Chondrocyte (in vitro differentiated cells): Measurements from ENCODE around the gene JPT1. TPM values are rescaled to one million over a fixed set of nuclear protein-coding genes. Genes with fewer than 3 reads are reported as not detected.

ENCODE experiments used
- DNase-seq: peaks from one replicate; pipeline ENCODE4 v3.0.0; 2021; ENCODE audit warnings: mixed read lengths, low spot score
- H3K27ac Mint-ChIP-seq: one replicate; pipeline ENCODE4 v1.8.0; 2021; ENCODE audit warnings: mild to moderate bottlenecking, moderate library complexity, mixed read lengths; ENCODE audit not compliant: unreplicated experiment
- H3K27me3 Mint-ChIP-seq: 2 replicates; pipeline ENCODE4 v1.8.0; 2021; ENCODE audit warnings: low read depth, mixed read lengths
- H3K36me3 Mint-ChIP-seq: 2 replicates; pipeline ENCODE4 v1.8.0; 2021; ENCODE audit warnings: low read depth, mixed read lengths
- H3K4me1 Mint-ChIP-seq: 2 replicates; pipeline ENCODE4 v1.8.0; 2021; ENCODE audit warnings: low read depth, mild to moderate bottlenecking, mixed read lengths
- H3K4me3 Mint-ChIP-seq: one replicate; pipeline ENCODE4 v1.8.0; 2021; ENCODE audit warnings: mild to moderate bottlenecking, moderate library complexity, mixed read lengths; ENCODE audit not compliant: unreplicated experiment
- H3K9me3 Mint-ChIP-seq: 2 replicates; pipeline ENCODE4 v1.8.0; 2021; ENCODE audit warnings: low read depth, mixed read lengths
- CTCF ChIP-seq: fragments of 200-600 bp; sonication (generic); IDR thresholded peaks from 2 replicates; pipeline ENCODE4 v1.5.0; 2021; ENCODE audit warnings: antibody characterized with exemption, mild to moderate bottlenecking, moderate library complexity
- total RNA-seq: library from RNA; stranded (reverse); gene quantifications from 3 replicates; pipeline ENCODE4 v1.2.1, GENCODE V29; 2021

JPT1 gene
- total RNA-seq, 1 donor from 2014 or later = 90.4 TPM

- Mint-ChIP-seq H3K4me3 (no peak overlapping the region), H3K27ac (no peak overlapping the region), H3K4me1 (peaks cover 19% of the 10 kb centered on the region), H3K36me3 (peaks cover 10% of the 10 kb centered on the region), H3K27me3 (no peaks in the 10 kb centered on the region), H3K9me3 (no peaks in the 10 kb centered on the region)
- DNase-seq = no peak
- TF ChIP-seq CTCF = no peak
These were observed 37.6 kb downstream of the JPT1 start for GRCh38 chr17:75116737-75117136.

- H3K27ac Mint-ChIP-seq = no peak overlapping the region
- no peaks in the 10 kb centered on the region for H3K27me3 Mint-ChIP-seq
- no peak for DNase-seq
- H3K9me3 Mint-ChIP-seq = no peaks in the 10 kb centered on the region
- H3K36me3 Mint-ChIP-seq = peaks cover 8% of the 10 kb centered on the region
- TF ChIP-seq CTCF = no peak
- H3K4me1 Mint-ChIP-seq = peaks cover 26% of the 10 kb centered on the region
- H3K4me3 Mint-ChIP-seq = no peak overlapping the region
These were observed 38.8 kb downstream of the JPT1 start for GRCh38 chr17:75115555-75115954.

GRCh38 chr17:75114552-75115314 is 39.6 kb downstream of the JPT1 start:
- no peak for DNase-seq
- no peaks in the 10 kb centered on the region for H3K27me3 Mint-ChIP-seq
- no peaks in the 10 kb centered on the region for H3K9me3 Mint-ChIP-seq
- no peak for TF ChIP-seq CTCF
- peaks cover 30% of the 10 kb centered on the region for H3K4me1 Mint-ChIP-seq
- peak overlapping the region; percentile 22 for H3K27ac Mint-ChIP-seq
- H3K4me3 Mint-ChIP-seq = peak overlapping the region; percentile 60
- peaks cover 5% of the 10 kb centered on the region for H3K36me3 Mint-ChIP-seq

GRCh38 chr17:75113798-75114551 is 40.3 kb downstream of the JPT1 start:
- no peaks in the 10 kb centered on the region for H3K9me3 Mint-ChIP-seq
- H3K27ac Mint-ChIP-seq = peak overlapping the region; percentile 22
- peaks cover 3% of the 10 kb centered on the region for H3K36me3 Mint-ChIP-seq
- DNase-seq = no peak
- peak; percentile 98 for TF ChIP-seq CTCF
- H3K4me3 Mint-ChIP-seq = peak overlapping the region; percentile 60
- peaks cover 30% of the 10 kb centered on the region for H3K4me1 Mint-ChIP-seq
- H3K27me3 Mint-ChIP-seq = no peaks in the 10 kb centered on the region

GRCh38 chr17:75111777-75112335 is 42.5 kb downstream of the JPT1 start:
- H3K36me3 Mint-ChIP-seq = peaks cover 2% of the 10 kb centered on the region
- no peak overlapping the region for H3K27ac Mint-ChIP-seq
- DNase-seq = no peak
- no peaks in the 10 kb centered on the region for H3K9me3 Mint-ChIP-seq
- H3K27me3 Mint-ChIP-seq = no peaks in the 10 kb centered on the region
- TF ChIP-seq CTCF = no peak
- peaks cover 33% of the 10 kb centered on the region for H3K4me1 Mint-ChIP-seq
- H3K4me3 Mint-ChIP-seq = no peak overlapping the region
